H7 (cell line): ENCODE measurements around the gene CHN1. TPM values are rescaled to one million over a fixed set of nuclear protein-coding genes. Genes with fewer than 3 reads are reported as not detected.

Source experiments
- DNase-seq: peaks from one replicate; pipeline ENCODE4 v3.0.0; 2012
- H3K27me3 ChIP-seq: 2 replicates; pipeline ENCODE4 v1.6.0; 2011; ENCODE audit warnings: mild to moderate bottlenecking, low read length; ENCODE audit not compliant: control insufficient read depth, insufficient read depth
- H3K36me3 ChIP-seq: replicated peaks from 2 replicates; pipeline ENCODE4 v1.5.1; 2011; ENCODE audit warnings: low read length; ENCODE audit not compliant: control insufficient read depth, insufficient read depth
- H3K4me3 ChIP-seq: 2 replicates; pipeline ENCODE4 v1.5.1; 2011; ENCODE audit warnings: low read depth, mild to moderate bottlenecking, control low read depth, low read length, moderate library complexity; ENCODE audit not compliant: insufficient read depth
- total RNA-seq: library from RNA; depleted of rRNA; stranded (reverse); fragments of >200 nt; shearing (Covaris generic); gene quantifications from 2 replicates; pipeline ENCODE4 v1.2.3, GENCODE V29; 2014; rRNA removed

The CHN1 gene
- total RNA-seq, 1 experiment from 2014 or later, result 30.4 TPM

GRCh38 chr2:174753038-174753633 lies 252.0 kb downstream of the CHN1 start:
- H3K36me3 ChIP-seq, result no peaks in the 10 kb centered on the region
- no peak for DNase-seq
- H3K4me3 ChIP-seq, result no peak overlapping the region
- no peaks in the 10 kb centered on the region for H3K27me3 ChIP-seq

DNA sequence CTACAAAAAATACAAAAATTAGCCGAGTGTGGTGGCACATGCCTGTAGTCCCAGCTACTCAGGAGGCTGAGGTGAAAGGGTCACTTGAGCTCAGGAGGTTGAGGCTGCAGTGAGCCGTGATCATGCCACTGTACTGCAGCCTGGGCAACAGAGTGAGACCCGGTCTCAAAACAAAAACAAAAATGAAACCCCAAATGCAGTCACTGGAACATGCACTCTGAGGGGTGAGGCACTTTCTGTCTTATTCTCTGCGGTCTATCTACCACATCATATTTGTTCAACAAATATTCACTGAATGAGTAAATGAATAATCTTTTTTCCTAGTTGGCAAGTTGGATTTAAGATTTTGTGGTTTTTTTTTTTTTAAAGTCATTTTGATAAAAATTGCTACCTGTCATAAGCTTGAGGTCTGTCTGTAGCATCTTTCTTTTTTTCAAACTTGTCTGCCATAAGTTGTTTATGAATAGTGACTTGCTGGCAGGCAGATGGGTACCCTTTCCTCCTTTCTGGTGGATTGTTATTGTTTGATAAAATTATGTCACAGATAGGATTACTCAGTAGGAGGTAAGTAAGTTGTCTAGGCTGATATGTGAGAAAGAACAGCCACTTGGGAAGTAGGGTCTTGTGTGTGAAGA lies 252.7 kb downstream of the CHN1 start:
- no peak overlapping the region for H3K4me3 ChIP-seq
- DNase-seq, result no peak
- H3K27me3 ChIP-seq, result no peaks in the 10 kb centered on the region
- no peaks in the 10 kb centered on the region for H3K36me3 ChIP-seq

DNA sequence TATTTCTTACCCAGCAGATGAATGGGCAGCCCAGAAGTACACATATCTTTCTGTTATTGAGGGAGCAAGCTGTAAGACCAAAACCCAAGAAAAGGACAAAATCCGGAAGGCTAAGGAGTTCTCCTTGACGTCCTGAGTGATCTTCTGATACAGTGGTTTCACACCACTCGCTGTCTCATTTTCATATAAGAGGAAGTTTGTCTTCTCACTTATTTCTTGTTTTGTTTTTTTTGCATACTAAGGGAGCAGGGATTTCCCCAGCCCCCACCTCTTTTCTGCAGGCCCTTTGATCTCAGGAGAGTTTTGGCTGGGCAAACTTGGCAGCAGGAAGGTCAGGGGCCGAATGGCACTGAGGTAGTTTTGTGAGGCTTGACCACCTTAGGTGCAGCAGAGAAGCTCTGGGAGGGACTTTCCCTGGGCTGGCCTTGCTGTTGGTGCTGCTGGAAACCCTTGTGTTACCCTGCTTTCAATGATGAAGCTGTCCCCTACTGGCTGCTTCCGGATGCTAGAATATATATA lies 254.2 kb downstream of the CHN1 start:
- H3K4me3 ChIP-seq, result no peak overlapping the region
- DNase-seq, result no peak
- no peaks in the 10 kb centered on the region for H3K27me3 ChIP-seq
- no peaks in the 10 kb centered on the region for H3K36me3 ChIP-seq

DNA sequence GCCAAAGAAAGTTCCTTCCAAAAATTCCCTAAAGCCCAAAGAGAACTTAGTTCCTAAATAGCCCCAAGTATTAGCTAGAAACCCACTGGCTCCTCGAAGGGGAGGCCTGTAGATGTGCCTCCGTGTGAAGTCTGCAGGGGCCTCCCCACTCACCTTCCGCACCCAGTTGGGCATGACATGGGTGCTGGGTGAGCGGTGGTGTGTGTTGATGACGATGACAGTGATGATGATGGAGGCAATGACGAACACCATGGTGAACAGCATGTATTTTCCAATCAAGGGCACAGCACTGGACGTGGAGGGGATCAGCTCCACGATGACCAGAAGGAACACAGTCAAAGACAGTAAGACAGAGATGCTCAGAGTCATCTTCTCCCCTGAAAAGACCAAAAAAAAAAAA lies 255.4 kb downstream of the CHN1 start:
- DNase-seq, result no peak
- Histone ChIP-seq H3K36me3 (no peaks in the 10 kb centered on the region), H3K4me3 (no peak overlapping the region), H3K27me3 (no peaks in the 10 kb centered on the region)

- no peaks in the 10 kb centered on the region for H3K36me3 ChIP-seq
- peak; percentile 68 for DNase-seq
- H3K27me3 ChIP-seq, result no peaks in the 10 kb centered on the region
- no peak overlapping the region for H3K4me3 ChIP-seq
Observed at GRCh38 chr2:174748948-174749347, 256.2 kb downstream of the CHN1 start.

Other genes starting within 250 kb of the CHN1 start
- not detected in 2 replicates for gene CHRNA1, start 240.9 kb downstream of the CHN1 start, total RNA-seq
- 37.0 and 43.7 TPM in 2 replicates for gene ATF2, start 162.8 kb upstream of the CHN1 start, total RNA-seq
- gene ATP5MC3, start 176.3 kb upstream of the CHN1 start, total RNA-seq, result 334 and 437 TPM in 2 replicates